Measurements from ENCODE around the gene ID2. TPM values are rescaled to one million over a fixed set of nuclear protein-coding genes. Genes with fewer than 3 reads are reported as not detected.

Gene ID2
- total RNA-seq, 2 experiments from 2014 or later = 238 to 242 TPM

DNA sequence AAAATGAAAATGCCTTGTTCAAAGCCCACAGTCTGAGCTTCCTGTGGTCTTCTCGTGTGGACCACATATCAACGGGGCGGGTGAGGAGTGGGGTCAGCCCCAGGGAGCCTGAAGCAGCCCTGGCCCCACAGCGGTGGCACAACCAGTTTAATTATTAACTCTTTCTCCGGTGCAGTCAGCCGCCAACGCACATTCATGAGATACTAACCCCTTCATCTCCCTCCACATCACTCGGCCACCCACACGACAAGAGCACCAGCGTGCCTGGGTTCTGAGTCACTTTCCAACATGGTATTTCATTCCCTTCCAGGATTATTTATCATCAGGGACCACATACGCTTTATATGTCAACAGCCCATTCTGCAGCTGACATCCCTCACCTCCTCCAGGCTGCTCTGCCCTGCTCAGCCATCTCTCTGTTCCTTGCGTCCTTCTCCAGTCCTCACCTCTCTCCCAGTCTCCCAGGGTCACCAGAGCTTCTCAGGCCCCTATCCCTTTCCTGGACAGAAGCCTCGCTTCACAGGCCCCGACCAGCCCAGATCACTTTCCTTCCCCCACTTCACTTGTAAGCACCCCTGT, 48.0 kb upstream of the ID2 start:
- Histone ChIP-seq H3K9me3 (ENCODE audit: control insufficient read depth in 1 of 2, insufficient read depth in 1 of 2, low read length in 2 of 2) (no peaks in the 10 kb centered on the region), H3K27ac (ENCODE audit: low read depth in 1 of 2, low read length in 2 of 2) (no peak overlapping the region), H3K4me1 (ENCODE audit: insufficient read depth, low read length) (peaks cover 6% of the 10 kb centered on the region), H3K27me3 (ENCODE audit: control insufficient read depth in 1 of 2, insufficient read depth in 2 of 2, low read length in 2 of 2) (no peaks in the 10 kb centered on the region), H3K36me3 (ENCODE audit: insufficient read depth, low read length) (no peaks in the 10 kb centered on the region), H3K4me3 (ENCODE audit: low read length) (no peak overlapping the region)
- ChIA-PET CTCF (interaction anchor here (0.5 kb wide), 1 partner anchor 203 kb away, joined by 3 read pairs; the partner anchor contains the start of gene KIDINS220), POLR2A (no interaction called here)
- H3K27me3 Mint-ChIP-seq = no peaks in the 10 kb centered on the region
- H3K27ac Mint-ChIP-seq = no peak overlapping the region
- no peak for ATAC-seq (ENCODE audit: poor library complexity)
- DNase-seq = no peak
- TF ChIP-seq, protein P1, sequence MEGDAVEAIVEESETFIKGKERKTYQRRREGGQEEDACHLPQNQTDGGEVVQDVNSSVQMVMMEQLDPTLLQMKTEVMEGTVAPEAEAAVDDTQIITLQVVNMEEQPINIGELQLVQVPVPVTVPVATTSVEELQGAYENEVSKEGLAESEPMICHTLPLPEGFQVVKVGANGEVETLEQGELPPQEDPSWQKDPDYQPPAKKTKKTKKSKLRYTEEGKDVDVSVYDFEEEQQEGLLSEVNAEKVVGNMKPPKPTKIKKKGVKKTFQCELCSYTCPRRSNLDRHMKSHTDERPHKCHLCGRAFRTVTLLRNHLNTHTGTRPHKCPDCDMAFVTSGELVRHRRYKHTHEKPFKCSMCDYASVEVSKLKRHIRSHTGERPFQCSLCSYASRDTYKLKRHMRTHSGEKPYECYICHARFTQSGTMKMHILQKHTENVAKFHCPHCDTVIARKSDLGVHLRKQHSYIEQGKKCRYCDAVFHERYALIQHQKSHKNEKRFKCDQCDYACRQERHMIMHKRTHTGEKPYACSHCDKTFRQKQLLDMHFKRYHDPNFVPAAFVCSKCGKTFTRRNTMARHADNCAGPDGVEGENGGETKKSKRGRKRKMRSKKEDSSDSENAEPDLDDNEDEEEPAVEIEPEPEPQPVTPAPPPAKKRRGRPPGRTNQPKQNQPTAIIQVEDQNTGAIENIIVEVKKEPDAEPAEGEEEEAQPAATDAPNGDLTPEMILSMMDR (IDR thresholded peaks at IDR 0.05) = no peak
- H3K4me1 Mint-ChIP-seq (ENCODE audit: low read depth) = peaks cover 10% of the 10 kb centered on the region
- no peaks in the 10 kb centered on the region for H3K36me3 Mint-ChIP-seq (ENCODE audit: low read depth)
- H3K4me3 Mint-ChIP-seq = no peak overlapping the region
- H3K9me3 Mint-ChIP-seq = no peaks in the 10 kb centered on the region
- intact Hi-C loops (cut with DNase I, micrococcal nuclease) = no loop called here

DNA sequence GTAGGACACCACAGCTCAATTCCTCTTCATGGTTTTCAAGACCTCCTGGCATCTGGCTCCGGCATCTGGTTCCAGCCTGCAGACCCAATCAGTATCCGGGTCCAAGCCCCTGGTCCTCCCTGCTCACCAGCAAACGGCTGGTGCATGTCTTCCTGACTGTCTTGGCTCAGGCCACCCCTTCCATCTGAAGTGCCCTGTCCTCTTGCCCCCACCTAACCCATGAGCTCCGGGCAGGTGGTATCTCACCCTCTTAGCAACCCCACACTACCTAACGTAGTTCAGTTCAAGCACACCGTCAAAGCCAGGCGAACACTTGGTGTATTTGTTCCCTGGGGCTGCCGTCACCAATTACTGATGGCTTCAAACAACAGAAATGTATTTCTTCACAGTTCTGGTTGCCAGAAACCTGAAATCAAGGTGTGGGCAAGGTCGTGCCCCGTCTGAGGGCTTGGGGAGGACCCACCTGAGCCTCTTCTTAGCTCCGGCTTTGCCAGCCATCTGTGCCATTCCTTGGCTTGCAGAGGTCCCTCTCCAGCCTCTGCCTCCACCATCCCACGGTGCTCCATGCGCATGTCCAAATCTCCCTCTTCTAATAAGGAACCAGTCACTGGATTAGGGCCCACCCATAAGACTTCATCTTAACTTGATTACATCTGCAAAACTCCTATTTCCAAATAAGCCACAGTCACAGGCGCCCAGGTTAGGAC, 47.2 kb upstream of the ID2 start:
- no peaks in the 10 kb centered on the region for H3K9me3 ChIP-seq (ENCODE audit: control insufficient read depth in 1 of 2, insufficient read depth in 1 of 2, low read length in 2 of 2)
- TF ChIP-seq, protein P1 (IDR thresholded peaks at IDR 0.05) = no peak
- no peak overlapping the region for H3K27ac ChIP-seq (ENCODE audit: low read depth in 1 of 2, low read length in 2 of 2)
- H3K36me3 ChIP-seq (ENCODE audit: insufficient read depth, low read length) = no peaks in the 10 kb centered on the region
- Mint-ChIP-seq H3K27ac (no peak overlapping the region), H3K27me3 (no peaks in the 10 kb centered on the region), H3K36me3 (ENCODE audit: low read depth) (no peaks in the 10 kb centered on the region), H3K4me3 (no peak overlapping the region), H3K9me3 (no peaks in the 10 kb centered on the region), H3K4me1 (ENCODE audit: low read depth) (peaks cover 10% of the 10 kb centered on the region)
- no peak for ATAC-seq (ENCODE audit: poor library complexity)
- intact Hi-C loops (cut with DNase I, micrococcal nuclease) = no loop called here
- no peak overlapping the region for H3K4me3 ChIP-seq (ENCODE audit: low read length)
- no peaks in the 10 kb centered on the region for H3K27me3 ChIP-seq (ENCODE audit: control insufficient read depth in 1 of 2, insufficient read depth in 2 of 2, low read length in 2 of 2)
- peaks cover 6% of the 10 kb centered on the region for H3K4me1 ChIP-seq (ENCODE audit: insufficient read depth, low read length)
- ChIA-PET CTCF (interaction anchor here (0.5 kb wide), 1 partner anchor 203 kb away, joined by 3 read pairs; the partner anchor contains the start of gene KIDINS220), POLR2A (interaction anchor here (1.1 kb wide), 1 partner anchor 48 kb away, joined by 3 read pairs; the partner anchor contains the start of gene ID2)
- no peak for DNase-seq

DNA sequence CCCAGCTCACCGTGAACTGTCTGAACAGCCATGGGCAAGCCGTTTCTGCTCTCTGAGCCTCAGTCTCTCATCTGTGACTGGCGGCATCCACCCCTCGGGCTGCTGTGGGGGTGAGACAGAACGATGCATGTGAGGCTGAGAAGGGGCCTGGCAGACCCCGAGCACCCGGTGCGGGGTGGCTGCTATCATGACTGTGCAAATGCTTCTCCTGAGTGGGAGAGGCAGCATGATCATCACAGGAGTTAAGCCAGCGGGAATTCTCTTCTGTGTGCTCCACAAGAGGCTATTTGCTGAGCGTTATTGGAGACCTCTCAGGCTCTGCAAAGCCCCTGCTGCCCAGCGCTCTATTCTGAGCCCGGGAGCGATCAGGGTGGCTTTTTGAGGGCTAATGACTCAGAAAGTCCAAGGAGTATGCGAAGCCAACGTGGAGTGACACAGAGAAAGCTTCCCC, 45.8 kb upstream of the ID2 start:
- no peaks in the 10 kb centered on the region for H3K9me3 Mint-ChIP-seq
- peaks cover 10% of the 10 kb centered on the region for H3K4me1 Mint-ChIP-seq (ENCODE audit: low read depth)
- no peaks in the 10 kb centered on the region for H3K27me3 ChIP-seq (ENCODE audit: control insufficient read depth in 1 of 2, insufficient read depth in 2 of 2, low read length in 2 of 2)
- H3K9me3 ChIP-seq (ENCODE audit: control insufficient read depth in 1 of 2, insufficient read depth in 1 of 2, low read length in 2 of 2) = no peaks in the 10 kb centered on the region
- no peak overlapping the region for H3K4me3 Mint-ChIP-seq
- no peak overlapping the region for H3K27ac Mint-ChIP-seq
- H3K4me3 ChIP-seq (ENCODE audit: low read length) = no peak overlapping the region
- no peak for ATAC-seq (ENCODE audit: poor library complexity)
- peaks cover 6% of the 10 kb centered on the region for H3K4me1 ChIP-seq (ENCODE audit: insufficient read depth, low read length)
- no peak overlapping the region for H3K27ac ChIP-seq (ENCODE audit: low read depth in 1 of 2, low read length in 2 of 2)
- ChIA-PET CTCF (no interaction called here), POLR2A (no interaction called here)
- TF ChIP-seq, protein P1 (IDR thresholded peaks at IDR 0.05) = no peak
- no peak for DNase-seq
- no peaks in the 10 kb centered on the region for H3K27me3 Mint-ChIP-seq
- intact Hi-C loops (cut with DNase I, micrococcal nuclease) = no loop called here
- no peaks in the 10 kb centered on the region for H3K36me3 ChIP-seq (ENCODE audit: insufficient read depth, low read length)
- no peaks in the 10 kb centered on the region for H3K36me3 Mint-ChIP-seq (ENCODE audit: low read depth)
